HepG2 (cell line): ENCODE measurements around the gene CORO7. TPM values are rescaled to one million over a fixed set of nuclear protein-coding genes. Genes with fewer than 3 reads are reported as not detected.

Experiments
- CENPT ChIP-seq: sonication (generic); formaldehyde crosslinking; IDR thresholded peaks from 2 replicates; pipeline ENCODE4 v1.8.0; 2022; ENCODE audit warnings: low read depth, mild to moderate bottlenecking, moderate library complexity, missing genetic modification reagents
- ELF1 ChIP-seq: sonication (generic); formaldehyde crosslinking; IDR thresholded peaks from 2 replicates; pipeline ENCODE4 v1.4.0; 2020; ENCODE audit warnings: missing genetic modification reagents
- ELF4 ChIP-seq: sonication (generic); formaldehyde crosslinking; IDR thresholded peaks from 2 replicates; pipeline ENCODE4 v1.5.0; 2020; ENCODE audit warnings: missing genetic modification reagents, mild to moderate bottlenecking, moderate library complexity, borderline replicate concordance
- ETV6 ChIP-seq: sonication (generic); formaldehyde crosslinking; conservative IDR thresholded peaks from 2 replicates; pipeline ENCODE4 v1.4.0; 2020; ENCODE audit warnings: missing genetic modification reagents
- GABPB1 ChIP-seq: IDR thresholded peaks from 2 replicates; pipeline ENCODE4 v1.6.1; 2016; ENCODE audit warnings: mild to moderate bottlenecking, missing genetic modification reagents, moderate library complexity, missing compliant biosample characterization
- HNRNPUL1 ChIP-seq: fragments of 200-400 bp; formaldehyde crosslinking; IDR thresholded peaks from 2 replicates; pipeline ENCODE4 v1.6.1; 2017; ENCODE audit warnings: low read depth, mild to moderate bottlenecking, low read length, moderate library complexity
- KAT7 ChIP-seq: IDR thresholded peaks from 2 replicates; pipeline ENCODE4 v1.6.1; 2018; ENCODE audit warnings: borderline replicate concordance, missing compliant biosample characterization
- KLF13 ChIP-seq: sonication (generic); formaldehyde crosslinking; IDR thresholded peaks from 2 replicates; pipeline ENCODE4 v1.4.0; 2020; ENCODE audit warnings: mild to moderate bottlenecking, missing genetic modification reagents
- MBNL3 ChIP-seq: fragments of 250-450 bp; sonication (Bioruptor Pico); conservative IDR thresholded peaks from 2 replicates; pipeline ENCODE4 v1.8.0; 2022; ENCODE audit warnings: mild to moderate bottlenecking, inconsistent platforms
- MTF1 ChIP-seq: sonication (generic); formaldehyde crosslinking; IDR thresholded peaks from 2 replicates; pipeline ENCODE4 v1.5.0; 2020; ENCODE audit warnings: missing genetic modification reagents
- NFYB ChIP-seq: sonication (generic); formaldehyde crosslinking; IDR thresholded peaks from 2 replicates; pipeline ENCODE4 v1.4.0; 2020; ENCODE audit warnings: missing genetic modification reagents
- POLR2AphosphoS2 ChIP-seq: IDR thresholded peaks from 2 replicates; pipeline ENCODE4 v1.6.1; 2011; ENCODE audit warnings: low read depth, low read length, improper control_type of control experiment
- SRSF9 ChIP-seq: fragments of 200-400 bp; formaldehyde crosslinking; IDR thresholded peaks from 2 replicates; pipeline ENCODE4 v1.6.1; 2018; ENCODE audit warnings: borderline replicate concordance, mild to moderate bottlenecking, low read depth, low read length; ENCODE audit not compliant: insufficient read depth, poor library complexity, severe bottlenecking
- YEATS2 ChIP-seq: sonication (generic); formaldehyde crosslinking; IDR thresholded peaks from 2 replicates; pipeline ENCODE4 v1.4.0; 2020; ENCODE audit warnings: missing genetic modification reagents, borderline replicate concordance
- ZBTB42 ChIP-seq: sonication (generic); formaldehyde crosslinking; IDR thresholded peaks from 2 replicates; pipeline ENCODE4 v1.5.0; 2020; ENCODE audit warnings: mild to moderate bottlenecking, missing genetic modification reagents
- ZNF333 ChIP-seq: sonication (generic); formaldehyde crosslinking; IDR thresholded peaks from 2 replicates; pipeline ENCODE4 v1.4.0; 2020; ENCODE audit warnings: mild to moderate bottlenecking, missing genetic modification reagents, borderline replicate concordance
- ZNF451 ChIP-seq: sonication (generic); formaldehyde crosslinking; IDR thresholded peaks from 2 replicates; pipeline ENCODE4 v1.5.0; 2020; ENCODE audit warnings: mild to moderate bottlenecking, missing genetic modification reagents
- ZNF883 ChIP-seq: sonication (generic); formaldehyde crosslinking; IDR thresholded peaks from 2 replicates; pipeline ENCODE4 v1.5.1; 2020; ENCODE audit warnings: mild to moderate bottlenecking, missing genetic modification reagents; ENCODE audit errors: not compliant biosample characterization
- polyA plus RNA-seq, 8 experiments: library from polyadenylated mRNA; depleted of rRNA in 3 of 8; stranded (reverse) in 7 of 8; unstranded in 1 of 8; fragments of >200 nt; fragmentation: Illumina TruSeq in 4 of 8; extraction: Trizol in 4 of 8; gene quantifications; 2 replicates each; pipeline versions ENCODE4 v1.2.1 to v1.2.3, GENCODE V29; 2011 to 2016; ENCODE audit warnings: low read depth in 4 of 8, missing spikeins in 1 of 8, mixed read lengths in 1 of 8; ENCODE audit not compliant: insufficient read depth in 1 of 8
- total RNA-seq, 5 experiments: library from RNA; depleted of rRNA; stranded (reverse); fragments of >200 nt; fragmentation: Illumina TruSeq; extraction: Trizol; gene quantifications; 2 replicates each; pipeline ENCODE4 v1.2.3, GENCODE V29; 2016; ENCODE audit warnings: low read depth in 1 of 5
- TF ChIP-seq, protein P1 (sequence below): sonication (generic); formaldehyde crosslinking; IDR thresholded peaks from 2 replicates; pipeline ENCODE4 v1.4.0; 2020; ENCODE audit warnings: missing genetic modification reagents, mild to moderate bottlenecking, borderline replicate concordance
- TF ChIP-seq, protein P2 (sequence below): sonication (generic); formaldehyde crosslinking; IDR thresholded peaks from 2 replicates; pipeline ENCODE4 v1.5.0; 2020; ENCODE audit warnings: mild to moderate bottlenecking, missing genetic modification reagents, borderline replicate concordance
- TF ChIP-seq, protein P3 (sequence below): sonication (generic); formaldehyde crosslinking; IDR thresholded peaks from 2 replicates; pipeline ENCODE4 v1.8.1; 2022; ENCODE audit warnings: mild to moderate bottlenecking, missing genetic modification reagents
- TF ChIP-seq, protein P4 (sequence below): sonication (generic); formaldehyde crosslinking; IDR thresholded peaks from 2 replicates; pipeline ENCODE4 v1.4.0; 2020; ENCODE audit warnings: missing genetic modification reagents, borderline replicate concordance
- TF ChIP-seq, protein P5 (sequence below): IDR thresholded peaks from 2 replicates; pipeline ENCODE4 v1.6.1; 2016

Gene CORO7
- total and polyA plus RNA-seq, 2 of the 13 experiments (the other 11 are each of a cell fraction or from before 2014, with no cell fraction given) = 9.9 to 14.3 TPM

DNA sequence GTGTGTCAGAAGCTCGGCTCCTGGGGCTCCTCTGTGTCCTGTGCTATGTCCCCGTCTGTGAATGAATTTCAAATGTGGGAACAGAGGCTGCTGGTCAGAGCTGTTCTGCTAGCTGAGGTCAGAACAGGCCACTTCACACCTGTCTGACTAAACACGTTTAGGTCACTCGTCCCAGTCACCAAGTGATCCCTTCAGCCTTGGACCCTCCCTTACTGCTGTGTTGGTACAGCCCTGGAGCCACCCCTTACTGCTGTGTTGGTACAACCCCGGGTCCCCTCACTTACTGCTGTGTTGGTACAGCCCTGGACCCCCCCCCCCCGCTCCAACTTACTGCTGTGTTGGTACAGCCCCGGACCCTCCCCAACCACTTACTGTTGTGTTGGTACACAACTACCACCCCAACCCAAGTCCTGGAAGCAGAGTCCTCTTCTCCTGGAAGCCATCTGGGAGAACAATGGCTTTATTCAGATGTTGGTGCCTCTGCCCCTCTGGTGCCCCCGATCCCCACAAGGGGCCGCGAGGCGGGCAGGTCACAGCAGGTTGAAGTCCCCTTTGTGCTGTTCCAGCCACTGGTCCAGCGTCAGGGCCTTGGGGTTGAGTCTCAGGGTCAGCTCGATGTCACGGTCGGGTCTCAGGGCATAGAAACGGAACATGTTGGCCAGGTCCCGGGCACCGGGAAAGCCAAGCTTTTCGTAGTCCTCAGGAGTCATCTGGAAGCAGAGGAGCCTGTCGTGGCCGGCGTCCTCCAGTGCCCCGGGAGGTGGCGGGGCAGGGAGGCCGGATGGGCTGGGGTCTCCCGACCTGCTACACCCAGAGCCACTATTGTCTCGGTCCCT, 45.1 kb upstream of the CORO7 start (continued):
- TF ChIP-seq, protein P1, sequence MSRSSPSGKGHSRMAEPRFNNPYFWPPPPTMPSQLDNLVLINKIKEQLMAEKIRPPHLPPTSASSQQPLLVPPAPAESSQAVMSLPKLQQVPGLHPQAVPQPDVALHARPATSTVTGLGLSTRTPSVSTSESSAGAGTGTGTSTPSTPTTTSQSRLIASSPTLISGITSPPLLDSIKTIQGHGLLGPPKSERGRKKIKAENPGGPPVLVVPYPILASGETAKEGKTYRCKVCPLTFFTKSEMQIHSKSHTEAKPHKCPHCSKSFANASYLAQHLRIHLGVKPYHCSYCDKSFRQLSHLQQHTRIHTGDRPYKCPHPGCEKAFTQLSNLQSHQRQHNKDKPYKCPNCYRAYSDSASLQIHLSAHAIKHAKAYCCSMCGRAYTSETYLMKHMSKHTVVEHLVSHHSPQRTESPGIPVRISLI = peak; percentile 55; the same call in 1 of the 2 replicates
- no peak for TF ChIP-seq ETV6 (CRISPR knock-in tag)
- TF ChIP-seq, protein P2, sequence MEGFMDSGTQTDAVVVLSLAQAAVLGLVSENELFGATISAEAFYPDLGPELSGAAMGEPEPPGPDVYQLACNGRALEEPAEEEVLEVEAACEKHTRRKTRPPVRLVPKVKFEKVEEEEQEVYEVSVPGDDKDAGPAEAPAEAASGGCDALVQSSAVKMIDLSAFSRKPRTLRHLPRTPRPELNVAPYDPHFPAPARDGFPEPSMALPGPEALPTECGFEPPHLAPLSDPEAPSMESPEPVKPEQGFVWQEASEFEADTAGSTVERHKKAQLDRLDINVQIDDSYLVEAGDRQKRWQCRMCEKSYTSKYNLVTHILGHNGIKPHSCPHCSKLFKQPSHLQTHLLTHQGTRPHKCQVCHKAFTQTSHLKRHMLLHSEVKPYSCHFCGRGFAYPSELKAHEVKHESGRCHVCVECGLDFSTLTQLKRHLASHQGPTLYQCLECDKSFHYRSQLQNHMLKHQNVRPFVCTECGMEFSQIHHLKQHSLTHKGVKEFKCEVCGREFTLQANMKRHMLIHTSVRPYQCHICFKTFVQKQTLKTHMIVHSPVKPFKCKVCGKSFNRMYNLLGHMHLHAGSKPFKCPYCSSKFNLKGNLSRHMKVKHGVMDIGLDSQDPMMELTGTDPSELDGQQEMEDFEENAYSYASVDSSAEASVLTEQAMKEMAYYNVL = peak; percentile 88
- no peak for TF ChIP-seq KAT7 (CRISPR knock-in tag)
- TF ChIP-seq, protein P3, sequence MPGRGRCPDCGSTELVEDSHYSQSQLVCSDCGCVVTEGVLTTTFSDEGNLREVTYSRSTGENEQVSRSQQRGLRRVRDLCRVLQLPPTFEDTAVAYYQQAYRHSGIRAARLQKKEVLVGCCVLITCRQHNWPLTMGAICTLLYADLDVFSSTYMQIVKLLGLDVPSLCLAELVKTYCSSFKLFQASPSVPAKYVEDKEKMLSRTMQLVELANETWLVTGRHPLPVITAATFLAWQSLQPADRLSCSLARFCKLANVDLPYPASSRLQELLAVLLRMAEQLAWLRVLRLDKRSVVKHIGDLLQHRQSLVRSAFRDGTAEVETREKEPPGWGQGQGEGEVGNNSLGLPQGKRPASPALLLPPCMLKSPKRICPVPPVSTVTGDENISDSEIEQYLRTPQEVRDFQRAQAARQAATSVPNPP (CRISPR knock-in tag) = 0 out of 2 replicates have a peak, but pooled peaks have one; percentile 18
- TF ChIP-seq POLR2AphosphoS2 = 0 out of 2 replicates have a peak, but pooled peaks have one; percentile 47
- TF ChIP-seq MBNL3 (CRISPR knock-in tag) = no peak
- no peak for TF ChIP-seq MTF1 (CRISPR knock-in tag)
- TF ChIP-seq ELF4 (CRISPR knock-in tag) = 0 out of 2 replicates have a peak, but pooled peaks have one; percentile 66
- TF ChIP-seq ZBTB42 (CRISPR knock-in tag) = no peak
- TF ChIP-seq NFYB (CRISPR knock-in tag) = no peak
- peak; percentile 35; the same call in 1 of the 2 replicates for TF ChIP-seq YEATS2 (CRISPR knock-in tag)
- TF ChIP-seq GABPB1 (CRISPR knock-in tag) = peak; percentile 60
- peak; percentile 64; the same call in 1 of the 2 replicates for TF ChIP-seq ZNF451
- TF ChIP-seq KLF13 (CRISPR knock-in tag) = no peak
- TF ChIP-seq ELF1 (CRISPR knock-in tag) = no peak
- no peak for TF ChIP-seq HNRNPUL1
- TF ChIP-seq SRSF9 = no peak
- TF ChIP-seq, protein P4, sequence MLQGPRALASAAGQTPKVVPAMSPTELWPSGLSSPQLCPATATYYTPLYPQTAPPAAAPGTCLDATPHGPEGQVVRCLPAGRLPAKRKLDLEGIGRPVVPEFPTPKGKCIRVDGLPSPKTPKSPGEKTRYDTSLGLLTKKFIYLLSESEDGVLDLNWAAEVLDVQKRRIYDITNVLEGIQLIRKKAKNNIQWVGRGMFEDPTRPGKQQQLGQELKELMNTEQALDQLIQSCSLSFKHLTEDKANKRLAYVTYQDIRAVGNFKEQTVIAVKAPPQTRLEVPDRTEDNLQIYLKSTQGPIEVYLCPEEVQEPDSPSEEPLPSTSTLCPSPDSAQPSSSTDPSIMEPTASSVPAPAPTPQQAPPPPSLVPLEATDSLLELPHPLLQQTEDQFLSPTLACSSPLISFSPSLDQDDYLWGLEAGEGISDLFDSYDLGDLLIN (CRISPR knock-in tag) = no peak
- 0 out of 2 replicates have a peak, but pooled peaks have one; percentile 10 for TF ChIP-seq ZNF333 (CRISPR knock-in tag)
- TF ChIP-seq ZNF883 (CRISPR knock-in tag) = peak; percentile 76
- no peak for TF ChIP-seq CENPT (CRISPR knock-in tag)
- TF ChIP-seq, protein P5, sequence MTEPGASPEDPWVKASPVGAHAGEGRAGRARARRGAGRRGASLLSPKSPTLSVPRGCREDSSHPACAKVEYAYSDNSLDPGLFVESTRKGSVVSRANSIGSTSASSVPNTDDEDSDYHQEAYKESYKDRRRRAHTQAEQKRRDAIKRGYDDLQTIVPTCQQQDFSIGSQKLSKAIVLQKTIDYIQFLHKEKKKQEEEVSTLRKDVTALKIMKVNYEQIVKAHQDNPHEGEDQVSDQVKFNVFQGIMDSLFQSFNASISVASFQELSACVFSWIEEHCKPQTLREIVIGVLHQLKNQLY (CRISPR knock-in tag) = no peak
